ENCODE measurements around the gene NPY. TPM values are rescaled to one million over a fixed set of nuclear protein-coding genes. Genes with fewer than 3 reads are reported as not detected.
A peak's percentile ranks its signal among the peaks of the same experiment; 100 is the strongest.

Gene NPY
- total and polyA plus RNA-seq, 5 donors from 2014 or later, result not detected

DNA sequence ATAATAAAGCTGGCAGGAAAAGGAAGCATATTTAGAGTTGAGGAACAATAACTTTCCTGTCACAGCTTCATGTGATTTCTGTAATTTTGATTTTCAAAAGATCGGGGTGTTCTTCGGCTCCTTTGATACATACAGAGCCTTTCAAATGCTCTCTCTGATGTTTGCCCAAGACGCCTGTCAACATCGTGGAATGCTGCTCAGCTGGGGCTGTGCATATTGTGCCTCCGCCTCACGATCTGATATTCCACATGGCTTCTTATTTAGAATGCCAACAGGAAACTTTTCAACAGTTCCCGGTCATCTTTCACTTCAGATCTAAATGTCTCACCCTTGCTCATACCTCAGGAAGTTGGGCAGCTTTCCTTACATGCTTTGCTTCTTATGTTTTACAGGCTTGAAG is 7.3 kb downstream of the NPY start:
- peaks cover 8% of the 10 kb centered on the region for H3K27me3 ChIP-seq (ENCODE audit: control insufficient read depth, insufficient read depth, low read length)
- H3K27ac ChIP-seq (ENCODE audit: insufficient read depth, low read length, poor library complexity, severe bottlenecking), result no peak overlapping the region
- Mint-ChIP-seq H3K4me1 (peaks cover 0 to 8% (median 5%) of the 10 kb centered on the region in 4 donors), H3K9me3 (peaks cover 0 to 3% (median 0%) of the 10 kb centered on the region in 7 donors), H3K4me3 (no peak overlapping the region), H3K27ac (no peak overlapping the region), H3K27me3 (peaks cover 29% of the 10 kb centered on the region), H3K36me3 (no peaks in the 10 kb centered on the region)
- H3K9me3 ChIP-seq (ENCODE audit: control insufficient read depth in 2 of 2, low read length in 2 of 2), result no peaks in the 10 kb centered on the region
- no peaks in the 10 kb centered on the region for H3K4me1 ChIP-seq (ENCODE audit: control insufficient read depth, insufficient read depth, low read length, poor library complexity, severe bottlenecking)
- DNase-seq (no peak), ATAC-seq (ENCODE audit: low read depth in 2 of 2) (no peak)
- H3K4me3 ChIP-seq (ENCODE audit: low read depth, low read length), result no peak overlapping the region
- no peaks in the 10 kb centered on the region for H3K36me3 ChIP-seq (ENCODE audit: control insufficient read depth, insufficient read depth, low read length)

GRCh38 chr7:24297362-24297761 is 13.4 kb downstream of the NPY start:
- Histone ChIP-seq H3K27me3 (ENCODE audit: control insufficient read depth, insufficient read depth, low read length) (peaks cover 3% of the 10 kb centered on the region), H3K4me1 (ENCODE audit: control insufficient read depth, insufficient read depth, low read length, poor library complexity, severe bottlenecking) (no peaks in the 10 kb centered on the region), H3K9me3 (ENCODE audit: control insufficient read depth in 2 of 2, low read length in 2 of 2) (no peaks in the 10 kb centered on the region), H3K27ac (ENCODE audit: insufficient read depth, low read length, poor library complexity, severe bottlenecking) (no peak overlapping the region), H3K36me3 (ENCODE audit: control insufficient read depth, insufficient read depth, low read length) (no peaks in the 10 kb centered on the region), H3K4me3 (ENCODE audit: low read depth, low read length) (no peak overlapping the region)
- peaks cover 0 to 9% (median 0%) of the 10 kb centered on the region in 7 donors for H3K9me3 Mint-ChIP-seq
- H3K4me1 Mint-ChIP-seq, result no peaks in the 10 kb centered on the region
- no peak for ATAC-seq (ENCODE audit: low read depth in 2 of 2)
- no peaks in the 10 kb centered on the region for H3K36me3 Mint-ChIP-seq
- no peak overlapping the region for H3K4me3 Mint-ChIP-seq
- no peak overlapping the region for H3K27ac Mint-ChIP-seq
- no peaks in the 10 kb centered on the region for H3K27me3 Mint-ChIP-seq
- no peak for DNase-seq

GRCh38 chr7:24298696-24299095 is 14.7 kb downstream of the NPY start:
- Mint-ChIP-seq H3K36me3 (no peaks in the 10 kb centered on the region), H3K9me3 (peaks cover 0 to 9% (median 0%) of the 10 kb centered on the region in 7 donors), H3K27ac (no peak overlapping the region), H3K4me1 (no peaks in the 10 kb centered on the region), H3K27me3 (peaks cover 4% of the 10 kb centered on the region), H3K4me3 (no peak overlapping the region)
- no peaks in the 10 kb centered on the region for H3K36me3 ChIP-seq (ENCODE audit: control insufficient read depth, insufficient read depth, low read length)
- no peak overlapping the region for H3K4me3 ChIP-seq (ENCODE audit: low read depth, low read length)
- H3K9me3 ChIP-seq (ENCODE audit: control insufficient read depth in 2 of 2, low read length in 2 of 2), result no peaks in the 10 kb centered on the region
- H3K4me1 ChIP-seq (ENCODE audit: control insufficient read depth, insufficient read depth, low read length, poor library complexity, severe bottlenecking), result no peaks in the 10 kb centered on the region
- H3K27me3 ChIP-seq (ENCODE audit: control insufficient read depth, insufficient read depth, low read length), result peaks cover 3% of the 10 kb centered on the region
- no peak overlapping the region for H3K27ac ChIP-seq (ENCODE audit: insufficient read depth, low read length, poor library complexity, severe bottlenecking)
- DNase-seq (no peak), ATAC-seq (ENCODE audit: low read depth in 2 of 2) (no peak)

DNA sequence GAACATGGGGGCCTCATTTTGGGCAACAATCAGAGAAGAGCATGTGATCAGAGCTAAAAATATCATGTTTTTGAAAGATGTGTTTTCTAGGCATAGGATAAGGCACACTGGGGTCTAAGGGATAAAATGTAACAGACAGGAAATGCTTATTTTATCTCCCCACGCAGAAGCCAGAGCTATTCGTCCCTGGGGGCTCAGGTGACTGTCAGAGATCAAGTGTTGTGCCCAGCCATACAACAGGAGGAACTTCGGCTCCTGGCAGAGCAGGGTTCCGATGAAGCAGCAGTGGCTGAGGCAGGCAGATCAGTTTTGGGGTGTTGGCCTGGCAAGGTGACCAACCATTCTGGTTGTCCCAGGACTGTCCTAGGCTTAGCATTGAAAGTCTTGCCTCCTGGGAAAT is 15.2 kb downstream of the NPY start:
- Histone ChIP-seq H3K27ac (ENCODE audit: insufficient read depth, low read length, poor library complexity, severe bottlenecking) (no peak overlapping the region), H3K27me3 (ENCODE audit: control insufficient read depth, insufficient read depth, low read length) (peaks cover 3% of the 10 kb centered on the region), H3K9me3 (ENCODE audit: control insufficient read depth in 2 of 2, low read length in 2 of 2) (no peaks in the 10 kb centered on the region), H3K4me3 (ENCODE audit: low read depth, low read length) (no peak overlapping the region), H3K36me3 (ENCODE audit: control insufficient read depth, insufficient read depth, low read length) (no peaks in the 10 kb centered on the region), H3K4me1 (ENCODE audit: control insufficient read depth, insufficient read depth, low read length, poor library complexity, severe bottlenecking) (no peaks in the 10 kb centered on the region)
- Mint-ChIP-seq H3K27ac (no peak overlapping the region), H3K27me3 (peaks cover 8% of the 10 kb centered on the region), H3K4me1 (no peaks in the 10 kb centered on the region), H3K4me3 (no peak overlapping the region), H3K36me3 (no peaks in the 10 kb centered on the region), H3K9me3 (peaks cover 0 to 9% (median 0%) of the 10 kb centered on the region in 7 donors)
- DNase-seq (no peak), ATAC-seq (ENCODE audit: low read depth in 2 of 2) (no peak)

DNA sequence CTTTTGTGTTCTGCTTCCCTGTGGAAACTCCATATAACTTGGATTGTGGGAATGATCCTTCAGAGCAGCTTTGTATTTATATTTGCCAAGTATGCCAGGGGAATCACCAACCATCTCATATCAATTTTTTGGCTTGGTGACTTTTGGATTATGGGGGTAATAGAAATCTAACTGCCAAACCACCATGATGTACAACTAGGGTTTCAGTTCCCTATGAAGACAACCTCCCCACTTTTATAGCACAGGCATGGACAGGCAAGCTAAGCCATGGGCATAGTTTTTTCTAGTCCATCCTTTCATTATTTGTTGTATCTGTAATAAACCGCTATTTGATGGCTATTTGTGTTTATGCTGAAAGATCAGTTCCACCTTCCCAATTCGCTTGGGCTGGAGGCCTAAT is 17.7 kb downstream of the NPY start:
- Mint-ChIP-seq H3K27ac (no peak overlapping the region), H3K9me3 (peaks cover 0 to 9% (median 2%) of the 10 kb centered on the region in 7 donors), H3K27me3 (peaks cover 12% of the 10 kb centered on the region), H3K4me1 (no peaks in the 10 kb centered on the region), H3K36me3 (no peaks in the 10 kb centered on the region), H3K4me3 (no peak overlapping the region)
- ATAC-seq (ENCODE audit: low read depth in 2 of 2), result no peak
- DNase-seq, result no peak
- Histone ChIP-seq H3K4me1 (ENCODE audit: control insufficient read depth, insufficient read depth, low read length, poor library complexity, severe bottlenecking) (no peaks in the 10 kb centered on the region), H3K9me3 (ENCODE audit: control insufficient read depth in 2 of 2, low read length in 2 of 2) (no peaks in the 10 kb centered on the region), H3K27ac (ENCODE audit: insufficient read depth, low read length, poor library complexity, severe bottlenecking) (no peak overlapping the region), H3K27me3 (ENCODE audit: control insufficient read depth, insufficient read depth, low read length) (peaks cover 5% of the 10 kb centered on the region), H3K36me3 (ENCODE audit: control insufficient read depth, insufficient read depth, low read length) (no peaks in the 10 kb centered on the region), H3K4me3 (ENCODE audit: low read depth, low read length) (no peak overlapping the region)

DNA sequence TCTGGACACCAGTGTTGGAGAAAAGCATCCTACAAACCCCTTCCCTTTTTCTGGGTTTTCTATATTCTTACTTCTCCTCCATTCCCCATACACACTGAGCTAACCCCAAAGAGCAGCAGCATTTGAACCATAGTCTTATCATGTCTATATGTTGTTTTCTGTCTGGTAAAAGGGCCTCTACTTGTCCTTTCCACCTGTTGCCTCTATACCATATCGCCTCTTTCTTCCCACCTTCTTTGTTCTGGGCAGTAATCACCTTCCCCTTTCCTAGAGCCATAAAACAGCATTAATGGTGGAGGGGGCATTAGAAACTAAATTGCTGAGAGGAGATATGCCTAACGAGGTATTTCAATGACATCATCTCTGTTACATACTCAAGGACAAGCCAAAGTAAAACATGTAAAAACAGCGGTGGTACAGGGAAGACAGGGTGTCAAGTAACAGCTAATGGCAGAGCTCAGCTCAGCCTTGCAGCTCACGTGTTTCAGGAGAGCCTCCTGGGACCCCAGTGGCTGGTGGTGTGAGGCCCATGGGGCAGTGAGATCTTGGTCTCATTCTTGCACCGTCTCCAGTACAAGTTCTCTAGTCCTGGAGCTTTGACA is 20.6 kb downstream of the NPY start:
- H3K27ac ChIP-seq (ENCODE audit: insufficient read depth, low read length, poor library complexity, severe bottlenecking), result no peak overlapping the region
- Mint-ChIP-seq H3K9me3 (peaks cover 0 to 9% (median 2%) of the 10 kb centered on the region in 7 donors), H3K36me3 (no peaks in the 10 kb centered on the region), H3K4me1 (no peaks in the 10 kb centered on the region), H3K27ac (peak overlapping the region in 1 of 3 donors; percentile 74), H3K27me3 (peaks cover 21% of the 10 kb centered on the region), H3K4me3 (no peak overlapping the region)
- no peak for ATAC-seq (ENCODE audit: low read depth in 2 of 2)
- H3K9me3 ChIP-seq (ENCODE audit: control insufficient read depth in 2 of 2, low read length in 2 of 2), result no peaks in the 10 kb centered on the region
- no peaks in the 10 kb centered on the region for H3K4me1 ChIP-seq (ENCODE audit: control insufficient read depth, insufficient read depth, low read length, poor library complexity, severe bottlenecking)
- no peak for DNase-seq
- no peak overlapping the region for H3K4me3 ChIP-seq (ENCODE audit: low read depth, low read length)
- peaks cover 8% of the 10 kb centered on the region for H3K27me3 ChIP-seq (ENCODE audit: control insufficient read depth, insufficient read depth, low read length)
- no peaks in the 10 kb centered on the region for H3K36me3 ChIP-seq (ENCODE audit: control insufficient read depth, insufficient read depth, low read length)

GRCh38 chr7:24307326-24307725 is 23.3 kb downstream of the NPY start:
- no peak overlapping the region for H3K27ac ChIP-seq (ENCODE audit: insufficient read depth, low read length, poor library complexity, severe bottlenecking)
- DNase-seq, result no peak
- no peaks in the 10 kb centered on the region for H3K4me1 Mint-ChIP-seq
- H3K27me3 Mint-ChIP-seq, result peaks cover 21% of the 10 kb centered on the region
- no peaks in the 10 kb centered on the region for H3K36me3 Mint-ChIP-seq
- H3K27ac Mint-ChIP-seq, result no peak overlapping the region
- H3K4me3 ChIP-seq (ENCODE audit: low read depth, low read length), result no peak overlapping the region
- peaks cover 0 to 2% (median 0%) of the 10 kb centered on the region in 7 donors for H3K9me3 Mint-ChIP-seq
- H3K27me3 ChIP-seq (ENCODE audit: control insufficient read depth, insufficient read depth, low read length), result peaks cover 5% of the 10 kb centered on the region
- ATAC-seq (ENCODE audit: low read depth in 2 of 2), result no peak
- H3K4me1 ChIP-seq (ENCODE audit: control insufficient read depth, insufficient read depth, low read length, poor library complexity, severe bottlenecking), result no peaks in the 10 kb centered on the region
- H3K36me3 ChIP-seq (ENCODE audit: control insufficient read depth, insufficient read depth, low read length), result no peaks in the 10 kb centered on the region
- H3K9me3 ChIP-seq (ENCODE audit: control insufficient read depth in 2 of 2, low read length in 2 of 2), result no peaks in the 10 kb centered on the region
- no peak overlapping the region for H3K4me3 Mint-ChIP-seq

DNA sequence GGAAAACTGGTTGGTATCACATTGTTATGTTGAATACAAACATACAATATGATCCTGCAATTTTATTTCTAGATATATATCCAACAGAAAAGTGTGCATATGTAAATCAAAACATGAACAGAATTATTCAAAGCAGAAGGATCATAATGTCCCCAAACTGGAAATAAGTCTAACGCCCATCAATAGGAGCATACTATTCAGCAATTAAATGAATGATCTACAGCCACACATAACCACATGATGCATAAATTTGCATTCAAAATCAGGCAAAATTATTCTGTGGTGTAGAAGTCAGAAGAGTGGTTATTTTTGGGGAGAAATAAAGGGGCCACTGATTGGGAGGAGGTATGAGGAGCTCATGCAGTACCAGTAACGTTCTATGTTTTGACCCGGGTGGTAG is 28.6 kb downstream of the NPY start:
- Mint-ChIP-seq H3K4me3 (no peak overlapping the region), H3K36me3 (no peaks in the 10 kb centered on the region)
- ATAC-seq (ENCODE audit: low read depth in 2 of 2), result no peak

More for the DNA sequence above, 28.6 kb downstream of the NPY start:
- Histone ChIP-seq H3K4me1 (ENCODE audit: control insufficient read depth, insufficient read depth, low read length, poor library complexity, severe bottlenecking) (no peaks in the 10 kb centered on the region), H3K27me3 (ENCODE audit: control insufficient read depth, insufficient read depth, low read length) (peaks cover 3% of the 10 kb centered on the region), H3K4me3 (ENCODE audit: low read depth, low read length) (no peak overlapping the region), H3K9me3 (ENCODE audit: control insufficient read depth in 2 of 2, low read length in 2 of 2) (no peaks in the 10 kb centered on the region), H3K27ac (ENCODE audit: insufficient read depth, low read length, poor library complexity, severe bottlenecking) (no peak overlapping the region), H3K36me3 (ENCODE audit: control insufficient read depth, insufficient read depth, low read length) (no peaks in the 10 kb centered on the region)
- Mint-ChIP-seq H3K9me3 (no peaks in the 10 kb centered on the region), H3K27ac (no peak overlapping the region), H3K27me3 (peaks cover 7% of the 10 kb centered on the region), H3K4me1 (no peaks in the 10 kb centered on the region)
- no peak for DNase-seq

Measured in CD4-positive, CD25-positive, alpha-beta regulatory T cell (primary cell).